ENCODE data around the gene HPRT1. TPM values are rescaled to one million over a fixed set of nuclear protein-coding genes. Genes with fewer than 3 reads are reported as not detected.

The HPRT1 gene
- total RNA-seq, 1 experiment from 2014 or later: 48.0 TPM

GRCh38 chrX:134480061-134480460, 20.1 kb downstream of the HPRT1 start:
- POLR2A ChIA-PET: interaction anchor here (0.6 kb wide), 1 partner anchor 566 kb away, joined by 3 read pairs; no protein-coding TSS in a partner anchor
- no peak for DNase-seq
- Mint-ChIP-seq H3K36me3 (ENCODE audit: insufficient read depth, unreplicated experiment) (no peaks in the 10 kb centered on the region), H3K27ac (ENCODE audit: unreplicated experiment) (no peak overlapping the region), H3K9me3 (ENCODE audit: unreplicated experiment) (no peaks in the 10 kb centered on the region), H3K27me3 (ENCODE audit: insufficient read depth, unreplicated experiment) (no peaks in the 10 kb centered on the region), H3K4me1 (ENCODE audit: low read depth, unreplicated experiment) (no peaks in the 10 kb centered on the region), H3K4me3 (ENCODE audit: unreplicated experiment) (no peak overlapping the region)
- no peaks in the 10 kb centered on the region for H3K27me3 ChIP-seq (replicated peaks; ENCODE audit: control insufficient read depth, insufficient read depth, low read length)
- no peaks in the 10 kb centered on the region for H3K4me1 ChIP-seq
- H3K4me3 ChIP-seq (ENCODE audit: low read depth, low read length): no peak overlapping the region
- H3K36me3 ChIP-seq (ENCODE audit: control insufficient read depth, insufficient read depth, low read length): no peaks in the 10 kb centered on the region
- no TSS peak for BruUV-seq (replicated peaks)
- no peaks in the 10 kb centered on the region for H3K9me3 ChIP-seq
- CTCF ChIA-PET: no interaction called here
- intact Hi-C loops (cut with micrococcal nuclease; ENCODE audit: unreplicated experiment): loop anchor here (5.0 kb wide), 1 partner anchor 282 kb away; no protein-coding TSS in a partner anchor
- TF ChIP-seq CTCF (IDR thresholded peaks at IDR 0.05; ENCODE audit: insufficient read depth in 1 of 2, low read depth in 1 of 2, low read length in 1 of 2, severe bottlenecking in 1 of 2, unreplicated experiment in 1 of 2): no peak

- no TSS peak for BruUV-seq (replicated peaks)
- Mint-ChIP-seq H3K4me1 (ENCODE audit: low read depth, unreplicated experiment) (no peaks in the 10 kb centered on the region), H3K36me3 (ENCODE audit: insufficient read depth, unreplicated experiment) (peaks cover 4% of the 10 kb centered on the region), H3K9me3 (ENCODE audit: unreplicated experiment) (no peaks in the 10 kb centered on the region), H3K27me3 (ENCODE audit: insufficient read depth, unreplicated experiment) (no peaks in the 10 kb centered on the region), H3K4me3 (ENCODE audit: unreplicated experiment) (no peak overlapping the region), H3K27ac (ENCODE audit: unreplicated experiment) (no peak overlapping the region)
- Histone ChIP-seq H3K4me3 (ENCODE audit: low read depth, low read length) (no peak overlapping the region), H3K9me3 (no peaks in the 10 kb centered on the region), H3K36me3 (ENCODE audit: control insufficient read depth, insufficient read depth, low read length) (no peaks in the 10 kb centered on the region), H3K27me3 (replicated peaks; ENCODE audit: control insufficient read depth, insufficient read depth, low read length) (no peaks in the 10 kb centered on the region), H3K4me1 (no peaks in the 10 kb centered on the region)
- no peak for TF ChIP-seq CTCF (IDR thresholded peaks at IDR 0.05; ENCODE audit: insufficient read depth in 1 of 2, low read depth in 1 of 2, low read length in 1 of 2, severe bottlenecking in 1 of 2, unreplicated experiment in 1 of 2)
- ChIA-PET CTCF (no interaction called here), POLR2A (no interaction called here)
- DNase-seq: no peak
- intact Hi-C loops (cut with micrococcal nuclease; ENCODE audit: unreplicated experiment): loop anchor here (5.0 kb wide), 1 partner anchor 281 kb away; no protein-coding TSS in a partner anchor
Measured at GRCh38 chrX:134481339-134481738, 21.4 kb downstream of the HPRT1 start.

GRCh38 chrX:134482371-134482770, 22.4 kb downstream of the HPRT1 start:
- Mint-ChIP-seq H3K4me3 (ENCODE audit: unreplicated experiment) (no peak overlapping the region), H3K36me3 (ENCODE audit: insufficient read depth, unreplicated experiment) (peaks cover 4% of the 10 kb centered on the region), H3K27ac (ENCODE audit: unreplicated experiment) (no peak overlapping the region), H3K9me3 (ENCODE audit: unreplicated experiment) (no peaks in the 10 kb centered on the region), H3K27me3 (ENCODE audit: insufficient read depth, unreplicated experiment) (no peaks in the 10 kb centered on the region), H3K4me1 (ENCODE audit: low read depth, unreplicated experiment) (no peaks in the 10 kb centered on the region)
- CTCF ChIA-PET: interaction anchor here (1.3 kb wide), 1 partner anchor 270 kb away, joined by 4 read pairs; no protein-coding TSS in a partner anchor
- POLR2A ChIA-PET: no interaction called here
- no TSS peak for BruUV-seq (replicated peaks)
- Histone ChIP-seq H3K36me3 (ENCODE audit: control insufficient read depth, insufficient read depth, low read length) (no peaks in the 10 kb centered on the region), H3K9me3 (no peaks in the 10 kb centered on the region), H3K4me1 (no peaks in the 10 kb centered on the region), H3K4me3 (ENCODE audit: low read depth, low read length) (no peak overlapping the region), H3K27me3 (replicated peaks; ENCODE audit: control insufficient read depth, insufficient read depth, low read length) (no peaks in the 10 kb centered on the region)
- intact Hi-C loops (cut with micrococcal nuclease; ENCODE audit: unreplicated experiment): loop anchor here (5.0 kb wide), 1 partner anchor 280 kb away; no protein-coding TSS in a partner anchor
- TF ChIP-seq CTCF (IDR thresholded peaks at IDR 0.05; ENCODE audit: insufficient read depth in 1 of 2, low read depth in 1 of 2, low read length in 1 of 2, severe bottlenecking in 1 of 2, unreplicated experiment in 1 of 2): no peak
- DNase-seq: no peak
